HCT116 (cell line): ENCODE data around the gene DIO1. TPM values are rescaled to one million over a fixed set of nuclear protein-coding genes. Genes with fewer than 3 reads are reported as not detected.

Experiments used
- ATAC-seq: fragments of 200-7000 bp; cut with Tn5 transposase; 2 replicates; pipeline ENCODE4 v1.9.1; 2020; ENCODE audit warnings: mild to moderate bottlenecking, moderate library complexity
- BruUV-seq: library from RNA; stranded (reverse); fragments of 400-500 nt; replicated peaks from 2 replicates; lab custom pipeline; 2021; lab: Mats Ljungman, UMichigan
- CTCF ChIA-PET: fragments of 300-600 bp; sonication (Branson Sonifier 250); formaldehyde crosslinking; loops from one replicate; lab custom pipeline; 2021; ENCODE audit warnings: antibody characterized with exemption; lab: Charles Lee
- POLR2A ChIA-PET: fragments of 300-600, 350-600 bp; sonication (Branson Sonifier 250); formaldehyde crosslinking; loops from one replicate; lab custom pipeline; 2021; ENCODE audit warnings: antibody characterized with exemption; lab: Charles Lee
- RAD21 ChIA-PET, 2 experiments: fragments of 300-600 bp; sonication (Branson Sonifier 250); formaldehyde crosslinking; loops; one replicate each; lab custom pipeline; 2023; ENCODE audit warnings: low total read pairs in 2 of 2; ENCODE audit not compliant: uncharacterized antibody in 2 of 2, unreplicated experiment in 2 of 2, low non-redundant PET in 1 of 2; lab: Charles Lee
- DNase-seq: peaks from one replicate; pipeline ENCODE4 v3.0.0-alpha.2; 2010; ENCODE audit warnings: low read depth, low spot score
- H2AFZ ChIP-seq: fragments of 200-600 bp; shearing (Covaris generic), sonication (generic); 2 replicates; pipeline ENCODE4 v1.6.1; 2017; ENCODE audit warnings: low read depth, mixed run types, mixed read lengths, antibody characterized with exemption, low read length; ENCODE audit not compliant: poor library complexity, severe bottlenecking
- H3K27ac ChIP-seq: 2 replicates; pipeline ENCODE4 v1.5.1; 2012; ENCODE audit warnings: low read depth, low read length
- H3K27me3 ChIP-seq: fragments of 200-600 bp; sonication (generic); 2 replicates; pipeline ENCODE4 v1.6.1; 2016; ENCODE audit warnings: mixed run types, low read length, mixed read lengths; ENCODE audit not compliant: insufficient read depth
- H3K36me3 ChIP-seq, 2 experiments: fragments of 200-500 bp in 1 of 2; fragments of 200-600 bp in 1 of 2; sonication (Bioruptor generic) in 1 of 2; sonication (generic) in 1 of 2; 2 replicates each; pipeline versions ENCODE4 v1.5.1 to v1.6.1; 2014 to 2016; ENCODE audit warnings: low read length in 2 of 2, inconsistent platforms in 1 of 2, mixed read lengths in 1 of 2, mixed run types in 1 of 2; ENCODE audit not compliant: insufficient read depth in 2 of 2, control insufficient read depth in 1 of 2
- H3K4me1 ChIP-seq, 2 experiments: fragments of 200-600 bp in 1 of 2; sonication (generic) in 1 of 2; 2 replicates each; pipeline versions ENCODE4 v1.5.1 to v1.6.1; 2012 to 2017; ENCODE audit warnings: low read length in 2 of 2, inconsistent platforms in 1 of 2, mild to moderate bottlenecking in 1 of 2, mixed read lengths in 1 of 2, mixed run types in 1 of 2, moderate library complexity in 1 of 2; ENCODE audit not compliant: insufficient read depth in 2 of 2, control insufficient read depth in 1 of 2
- H3K4me2 ChIP-seq: fragments of 200-600 bp; sonication (generic); 2 replicates; pipeline ENCODE4 v1.6.1; 2017; ENCODE audit warnings: mixed run types, low read length, mixed read lengths
- H3K4me3 ChIP-seq, 2 experiments: fragments of 200-600 bp in 1 of 2; sonication (generic) in 1 of 2; replicated peaks in 1 of 2; 2 replicates each; pipeline ENCODE4 v1.5.1; 2011 to 2016; ENCODE audit warnings: low read length in 2 of 2, control low read depth in 1 of 2, low read depth in 1 of 2, mild to moderate bottlenecking in 1 of 2, mixed read lengths in 1 of 2, mixed run types in 1 of 2
- H3K79me2 ChIP-seq: fragments of 200-600 bp; sonication (generic); 2 replicates; pipeline ENCODE4 v1.6.1; 2017; ENCODE audit warnings: mild to moderate bottlenecking, mixed run types, low read length, moderate library complexity, mixed read lengths; ENCODE audit not compliant: insufficient read depth
- H3K9ac ChIP-seq: fragments of 200-600 bp; sonication (generic); 2 replicates; pipeline ENCODE4 v1.6.1; 2016; ENCODE audit warnings: low read length, mixed read lengths
- H3K9me2 ChIP-seq: fragments of 200-600 bp; sonication (generic), shearing (Covaris generic); 2 replicates; pipeline ENCODE4 v1.6.1; 2017; ENCODE audit warnings: mixed run types, mild to moderate bottlenecking, moderate library complexity; ENCODE audit not compliant: insufficient read depth
- H3K9me3 ChIP-seq, 2 experiments: fragments of 200-500 bp in 1 of 2; fragments of 200-600 bp in 1 of 2; sonication (Bioruptor generic) in 1 of 2; sonication (generic) in 1 of 2; 2 replicates each; pipeline ENCODE4 v1.6.1; 2014 to 2017; ENCODE audit warnings: low read length in 2 of 2, mixed read lengths in 2 of 2, inconsistent platforms in 1 of 2, low read depth in 1 of 2, mild to moderate bottlenecking in 1 of 2, mixed run types in 1 of 2, moderate library complexity in 1 of 2; ENCODE audit not compliant: control insufficient read depth in 1 of 2, insufficient read depth in 1 of 2
- H4K20me1 ChIP-seq: fragments of 200-600 bp; sonication (generic), shearing (Covaris generic); 2 replicates; pipeline ENCODE4 v1.6.1; 2017; ENCODE audit warnings: mixed run types, mild to moderate bottlenecking, moderate library complexity; ENCODE audit not compliant: insufficient read depth
- EGR1 ChIP-seq: IDR thresholded peaks from 2 replicates; pipeline ENCODE4 v1.6.1; 2012; ENCODE audit warnings: low read depth
- JUND ChIP-seq: IDR thresholded peaks from 2 replicates; pipeline ENCODE4 v1.6.1; 2012
- POLR2A ChIP-seq: IDR thresholded peaks from 2 replicates; pipeline ENCODE4 v1.7.0; 2011; ENCODE audit warnings: borderline replicate concordance; ENCODE audit not compliant: insufficient read depth, insufficient read length; ENCODE audit errors: extremely low read depth
- SIN3A ChIP-seq: IDR thresholded peaks from 2 replicates; pipeline ENCODE4 v1.6.1; 2012; ENCODE audit warnings: low read depth
- SP1 ChIP-seq: IDR thresholded peaks from 2 replicates; pipeline ENCODE4 v1.6.1; 2012; ENCODE audit warnings: low read depth
- SRF ChIP-seq: IDR thresholded peaks from 2 replicates; pipeline ENCODE4 v1.6.1; 2012; ENCODE audit warnings: low read depth
- TCF7L2 ChIP-seq: IDR thresholded peaks from 2 replicates; pipeline ENCODE4 v1.7.0; 2011; ENCODE audit warnings: borderline replicate concordance, inconsistent platforms; ENCODE audit not compliant: insufficient read depth, insufficient read length; ENCODE audit errors: extremely low read depth
- ZFX ChIP-seq: fragments of 450-650 bp; IDR thresholded peaks from 2 replicates; pipeline ENCODE4 v1.6.1; 2017
- ZNF274 ChIP-seq: fragments of 200-500 bp; sonication (Bioruptor generic); IDR thresholded peaks from 2 replicates; pipeline ENCODE4 v1.6.1; 2014; ENCODE audit warnings: mild to moderate bottlenecking, low read depth, low read length, inconsistent platforms
- intact Hi-C: fragments of 100-400 bp; cut with micrococcal nuclease; formaldehyde crosslinking; loops from 2 replicates; pipeline ENCODE4 v1.10.0; 2022
- total RNA-seq: library from RNA; stranded (reverse); gene quantifications from one replicate; pipeline ENCODE4 v1.2.1, GENCODE V29; 2021; ENCODE audit not compliant: unreplicated experiment
- TF ChIP-seq, protein P1 (sequence below): IDR thresholded peaks from 2 replicates; pipeline ENCODE4 v1.6.1; 2012

DIO1 gene
- total RNA-seq, 1 experiment from 2014 or later: not detected

DNA sequence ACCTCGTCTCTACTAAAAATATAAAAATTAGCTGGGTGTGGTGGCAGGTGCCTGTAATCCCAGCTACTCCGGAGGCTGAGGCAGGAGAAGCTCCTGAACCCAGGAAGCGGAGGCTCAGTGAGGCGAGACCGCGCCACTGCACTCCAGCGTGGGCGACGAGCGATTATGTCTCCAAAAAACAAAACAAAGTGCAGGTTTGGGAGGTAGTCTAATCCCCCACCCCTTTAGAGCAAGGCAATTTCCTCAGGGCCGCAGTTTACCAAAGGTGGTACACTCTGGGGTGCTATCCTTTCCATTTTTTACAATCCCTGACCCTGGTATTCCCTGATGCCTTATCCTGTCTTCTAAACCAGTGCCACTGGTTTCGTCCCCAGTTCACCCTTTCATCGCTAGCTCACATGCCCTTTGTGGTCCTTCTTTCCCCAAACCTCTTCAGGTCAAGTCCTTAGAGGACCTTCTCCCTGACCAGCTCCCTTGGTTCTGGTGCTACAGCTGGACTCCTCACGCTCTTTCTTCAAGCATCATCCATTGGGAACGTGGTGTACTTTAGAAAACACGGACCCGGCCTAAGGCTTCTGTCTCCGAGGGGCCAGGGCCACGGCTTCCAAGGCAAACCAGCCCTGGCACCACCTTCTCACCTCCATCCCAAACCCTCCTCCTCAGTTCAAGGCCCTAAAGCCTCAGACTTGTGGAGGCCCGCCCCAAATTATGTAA lies 50.6 kb downstream of the DIO1 start:
- H2AFZ ChIP-seq: no peak overlapping the region
- H3K27ac ChIP-seq: peak overlapping the region; percentile 73
- ATAC-seq (no peak), DNase-seq (no peak)
- no peaks in the 10 kb centered on the region for H3K9me2 ChIP-seq
- ChIA-PET CTCF (interaction anchor here (0.9 to 1.9 kb wide), 4 partner anchors 14 to 84 kb away, joined by 3 to 22 read pairs (median 13); no protein-coding TSS in a partner anchor), POLR2A (interaction anchor here (0.7 to 1.7 kb wide), 3 partner anchors 15 to 707 kb away, joined by 3 to 6 read pairs (median 3); partner anchors contain the start of gene LDLRAD1), RAD21 (interaction anchor here in 1 of 2 experiments (0.6 kb wide), 1 partner anchor 112 kb away, joined by 3 read pairs; no protein-coding TSS in a partner anchor)
- H3K9ac ChIP-seq: peak overlapping the region; percentile 79
- H3K4me1 ChIP-seq: peaks cover 10 to 30% of the 10 kb centered on the region in 2 experiments; a peak in 3 of 4 replicates
- peaks cover 69% of the 10 kb centered on the region for H3K79me2 ChIP-seq
- no peaks in the 10 kb centered on the region for H3K27me3 ChIP-seq
- peak overlapping the region; percentile 78 for H3K4me2 ChIP-seq
- peaks cover 4 to 6% of the 10 kb centered on the region in 2 experiments; a peak in 1 of 4 replicates for H3K36me3 ChIP-seq
- H3K9me3 ChIP-seq: no peaks in the 10 kb centered on the region
- H4K20me1 ChIP-seq: no peaks in the 10 kb centered on the region
- TSS peak; percentile 61 for BruUV-seq
- peak overlapping the region; percentile 82 to 87 for H3K4me3 ChIP-seq
- intact Hi-C loops: no loop called here
- TF ChIP-seq SIN3A (no peak), ZFX (no peak), POLR2A (no peak), EGR1 (no peak), ZNF274 (no peak), JUND (no peak), TCF7L2 (no peak)
- TF ChIP-seq, protein P1, sequence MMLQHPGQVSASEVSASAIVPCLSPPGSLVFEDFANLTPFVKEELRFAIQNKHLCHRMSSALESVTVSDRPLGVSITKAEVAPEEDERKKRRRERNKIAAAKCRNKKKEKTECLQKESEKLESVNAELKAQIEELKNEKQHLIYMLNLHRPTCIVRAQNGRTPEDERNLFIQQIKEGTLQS: no peak

DNA sequence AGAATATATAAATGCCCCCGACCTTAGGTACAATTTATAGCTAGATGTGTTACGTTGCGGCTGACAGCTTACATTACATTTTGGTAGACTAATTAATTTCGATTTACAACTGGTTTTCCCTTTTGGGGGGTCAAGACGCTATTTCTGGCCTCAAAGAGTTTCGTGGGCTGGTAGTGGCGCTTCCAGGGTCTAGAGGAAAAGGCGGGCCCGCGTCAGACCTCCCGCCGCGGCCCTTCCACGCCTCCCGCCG lies 51.1 kb downstream of the DIO1 start:
- no peaks in the 10 kb centered on the region for H3K9me2 ChIP-seq
- peaks cover 10 to 30% of the 10 kb centered on the region in 2 experiments; a peak in 3 of 4 replicates for H3K4me1 ChIP-seq
- BruUV-seq: no TSS peak
- H3K4me3 ChIP-seq: peak overlapping the region; percentile 82 to 87
- peaks cover 71% of the 10 kb centered on the region for H3K79me2 ChIP-seq
- TF ChIP-seq ZFX: peak; percentile 33; the same call in 1 of the 2 replicates
- no peak for TF ChIP-seq SP1
- no peak for TF ChIP-seq SRF
- DNase-seq: no peak
- no peaks in the 10 kb centered on the region for H4K20me1 ChIP-seq
- no peak for ATAC-seq
- H3K9me3 ChIP-seq: no peaks in the 10 kb centered on the region
- H3K27me3 ChIP-seq: no peaks in the 10 kb centered on the region
- RAD21 ChIA-PET: interaction anchor here in 1 of 2 experiments (0.6 to 0.9 kb wide), 2 partner anchors 56 to 112 kb away, joined by 3 read pairs; partner anchors contain the start of gene YIPF1
- H3K9ac ChIP-seq: peak overlapping the region; percentile 79
- CTCF ChIA-PET: interaction anchor here (0.8 to 1.9 kb wide), 9 partner anchors 11 to 85 kb away, joined by 3 to 22 read pairs (median 7); partner anchors contain the start of gene YIPF1
- intact Hi-C loops: no loop called here
- no peak overlapping the region for H2AFZ ChIP-seq
- POLR2A ChIA-PET: interaction anchor here (0.7 to 1.7 kb wide), 6 partner anchors 9 to 708 kb away, joined by 3 to 6 read pairs (median 3); partner anchors contain the start of genes LDLRAD1 and NDC1
- peak overlapping the region; percentile 73 for H3K27ac ChIP-seq
- peaks cover 8% of the 10 kb centered on the region in 2 experiments; a peak in 1 of 4 replicates for H3K36me3 ChIP-seq
- peak overlapping the region; percentile 78 for H3K4me2 ChIP-seq
